Central memory CD8-positive, alpha-beta T cell (primary cell): ENCODE results near the gene PASK.
"Not testable (repeated sequence)": the region's sequence is repeated elsewhere in the genome, so short reads cannot be mapped to it uniquely, and the experiment has no call there.

Experiments
- ATAC-seq: fragments of 150-1000 bp; cut with Tn5 transposase; replicated peaks from 2 replicates; pipeline ENCODE4 v1.10.0; 2022; ENCODE audit warnings: mild to moderate bottlenecking, moderate FRiP score, moderate number of reproducible peaks; ENCODE audit not compliant: poor library complexity, severe bottlenecking; ENCODE audit errors: extremely low read depth
- DNase-seq, 2 donors: peaks; one replicate each; pipeline ENCODE4 v3.0.0; 2021; ENCODE audit warnings: low spot score in 2 of 2
- H3K27ac Mint-ChIP-seq: one replicate; pipeline ENCODE4 v1.8.0; 2022; ENCODE audit warnings: low read depth, mild to moderate bottlenecking, moderate library complexity, mixed read lengths
- H3K27me3 Mint-ChIP-seq: one replicate; pipeline ENCODE4 v1.8.0; 2022; ENCODE audit warnings: mixed read lengths
- H3K36me3 Mint-ChIP-seq: one replicate; pipeline ENCODE4 v1.8.0; 2022; ENCODE audit warnings: mild to moderate bottlenecking, moderate library complexity, mixed read lengths; ENCODE audit not compliant: insufficient read depth
- H3K4me1 Mint-ChIP-seq: one replicate; pipeline ENCODE4 v1.8.0; 2022; ENCODE audit warnings: mixed read lengths
- H3K4me3 Mint-ChIP-seq: one replicate; pipeline ENCODE4 v1.8.0; 2022; ENCODE audit warnings: mild to moderate bottlenecking, moderate library complexity, mixed read lengths
- H3K9me3 Mint-ChIP-seq: one replicate; pipeline ENCODE4 v1.8.0; 2022; ENCODE audit warnings: mixed read lengths

The PASK gene

DNA sequence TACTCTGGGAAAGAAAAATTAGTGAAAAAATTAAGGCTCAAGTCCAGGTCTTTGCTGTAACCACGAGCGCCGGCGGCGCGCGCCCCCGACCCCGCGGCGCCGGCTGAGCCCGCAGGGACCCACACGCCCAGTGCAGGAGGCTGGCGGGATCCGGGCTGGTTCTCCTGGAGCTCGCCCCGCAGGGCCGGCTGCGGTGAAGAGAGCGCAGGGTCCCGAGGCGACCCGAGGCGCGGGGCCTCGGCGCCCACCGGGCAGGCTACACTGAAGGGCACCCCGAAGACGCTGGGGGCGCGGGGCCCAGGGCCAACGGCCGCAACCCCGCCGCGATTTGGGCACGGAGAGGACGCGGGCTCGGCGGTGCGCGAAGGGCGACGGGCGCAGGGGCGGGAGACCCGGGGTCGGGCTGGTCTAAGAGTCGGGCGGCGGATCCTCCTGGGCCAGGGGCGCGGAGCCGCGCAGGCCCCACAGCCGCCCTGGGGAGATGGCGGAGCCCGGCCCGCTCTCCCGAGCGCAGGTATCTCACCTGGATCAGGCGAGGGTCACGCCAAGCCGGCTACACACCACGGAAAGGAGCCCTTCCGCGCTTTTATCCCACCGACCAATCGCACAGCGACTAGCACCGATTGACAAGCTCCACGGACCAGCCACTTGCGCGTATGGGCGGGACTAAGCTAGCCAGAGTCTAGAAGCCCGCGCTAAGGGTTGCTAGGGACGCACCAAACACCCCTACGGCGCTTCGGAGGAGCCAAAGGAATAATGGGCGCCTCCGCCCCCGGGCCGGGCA, at the start of gene PASK:
Gene PASK (minus strand): TSS at position 582 of the 784 bp plus-strand sequence. CDS start 6,440 bp downstream, outside the sequence.
- H3K27me3 Mint-ChIP-seq, result no peaks in the 10 kb centered on the region
- peaks cover 20% of the 10 kb centered on the region for H3K36me3 Mint-ChIP-seq
- no peaks in the 10 kb centered on the region for H3K9me3 Mint-ChIP-seq
- peak within 1 kb of the TSS; percentile 93 for H3K27ac Mint-ChIP-seq
- peaks cover 38% of the 10 kb centered on the region for H3K4me1 Mint-ChIP-seq
- H3K4me3 Mint-ChIP-seq, result peak within 1 kb of the TSS; percentile 90
- ATAC-seq, result peak; percentile 83
- DNase-seq, result peak; percentile 78 to 83

DNA sequence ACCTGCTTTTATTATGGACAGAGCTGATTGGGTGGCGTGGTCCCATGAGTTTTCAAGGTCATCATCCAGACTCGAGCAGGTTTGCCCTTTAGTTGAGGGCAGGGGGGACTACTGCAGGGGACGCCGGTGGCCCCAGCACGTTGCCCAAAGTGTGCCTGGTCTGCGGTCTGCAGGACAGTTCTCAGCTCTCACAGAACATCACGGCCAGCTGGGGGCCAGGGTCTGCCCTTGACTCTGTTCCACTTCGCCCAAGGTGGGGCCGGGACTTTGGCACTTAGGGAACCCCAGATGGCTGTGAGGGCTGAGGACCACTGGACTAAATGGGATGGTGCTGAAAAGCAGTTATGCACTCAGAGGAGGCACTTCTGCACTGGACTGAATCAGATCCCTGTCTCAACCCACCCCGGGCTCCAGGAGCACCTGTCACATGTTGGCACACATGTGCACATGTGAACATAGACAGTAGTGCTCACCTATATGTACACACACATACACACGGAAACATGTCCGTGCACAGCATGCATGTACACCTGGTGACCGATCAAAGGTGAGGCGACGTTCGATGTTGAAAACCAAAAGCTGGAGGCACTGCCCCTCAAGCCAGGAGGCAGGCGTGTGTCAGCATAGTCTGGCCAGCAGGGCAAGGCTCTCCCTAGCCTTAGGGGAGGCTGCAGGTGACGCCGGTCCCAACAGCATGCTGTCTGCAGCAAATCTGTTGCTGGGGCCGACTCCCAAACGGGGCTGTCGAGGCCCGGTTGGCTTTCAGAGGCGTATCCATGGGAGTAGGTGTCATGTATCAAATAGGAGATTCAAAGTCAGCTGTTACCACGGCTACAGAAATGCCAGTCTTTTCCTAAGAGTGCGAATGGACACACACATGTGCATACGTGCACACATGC, 49.4 kb upstream of the PASK start:
- H3K36me3 Mint-ChIP-seq, result peaks cover 2% of the 10 kb centered on the region

DNA sequence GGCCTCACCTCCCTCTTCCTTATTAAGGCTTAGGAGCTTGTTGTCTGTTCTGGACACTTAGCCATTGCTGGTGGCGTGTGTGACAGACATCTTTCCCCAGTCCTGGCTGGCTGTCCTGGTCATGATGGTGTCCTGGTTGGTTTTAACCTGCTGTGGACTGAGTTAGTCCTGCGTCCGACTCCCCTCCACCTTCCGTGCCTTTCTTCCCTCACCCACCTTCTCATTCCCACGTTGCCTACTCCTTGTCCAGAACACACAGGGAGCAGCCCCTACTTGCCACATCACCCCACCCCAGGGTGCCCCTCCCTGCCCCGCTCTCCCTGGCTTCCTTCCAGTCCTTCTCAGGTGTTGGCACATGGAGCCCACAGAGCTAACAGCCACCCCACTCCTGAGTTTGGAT, 48.7 kb upstream of the PASK start:
- Mint-ChIP-seq H3K27me3 (no peaks in the 10 kb centered on the region), H3K27ac (no peak overlapping the region), H3K4me3 (no peak overlapping the region), H3K4me1 (no peaks in the 10 kb centered on the region), H3K36me3 (peaks cover 2% of the 10 kb centered on the region), H3K9me3 (no peaks in the 10 kb centered on the region)
- no peak for ATAC-seq
- no peak for DNase-seq

More for the DNA sequence above, 49.4 kb upstream of the PASK start:
- no peaks in the 10 kb centered on the region for H3K9me3 Mint-ChIP-seq
- ATAC-seq, result no peak
- no peaks in the 10 kb centered on the region for H3K27me3 Mint-ChIP-seq
- no peak for DNase-seq
- no peak overlapping the region for H3K27ac Mint-ChIP-seq
- H3K4me3 Mint-ChIP-seq, result no peak overlapping the region
- H3K4me1 Mint-ChIP-seq, result no peaks in the 10 kb centered on the region

DNA sequence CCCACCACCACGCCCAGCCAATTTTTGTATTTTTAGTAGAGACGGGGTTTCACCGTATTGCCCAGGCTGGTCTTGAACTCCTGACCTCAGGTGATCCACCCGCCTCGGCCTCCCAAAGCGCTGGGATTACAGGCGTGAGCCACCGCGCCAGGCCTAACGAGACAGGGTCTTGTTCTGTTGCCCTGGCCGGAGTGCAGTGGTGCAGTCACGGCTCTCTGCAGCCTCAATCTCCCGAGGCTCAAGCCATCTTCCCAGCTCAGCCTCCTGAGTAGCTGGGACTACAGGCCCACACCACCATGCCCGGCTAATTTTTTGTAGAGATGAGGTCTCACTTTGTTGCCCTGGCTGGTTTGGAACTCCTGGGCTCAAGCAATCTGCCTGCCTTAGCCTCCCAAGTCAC, 48.0 kb upstream of the PASK start:
- not testable (repeated sequence) for H3K27ac Mint-ChIP-seq, DNase-seq, H3K27me3 Mint-ChIP-seq, H3K36me3 Mint-ChIP-seq, H3K4me3 Mint-ChIP-seq, ATAC-seq, H3K4me1 Mint-ChIP-seq, H3K9me3 Mint-ChIP-seq

DNA sequence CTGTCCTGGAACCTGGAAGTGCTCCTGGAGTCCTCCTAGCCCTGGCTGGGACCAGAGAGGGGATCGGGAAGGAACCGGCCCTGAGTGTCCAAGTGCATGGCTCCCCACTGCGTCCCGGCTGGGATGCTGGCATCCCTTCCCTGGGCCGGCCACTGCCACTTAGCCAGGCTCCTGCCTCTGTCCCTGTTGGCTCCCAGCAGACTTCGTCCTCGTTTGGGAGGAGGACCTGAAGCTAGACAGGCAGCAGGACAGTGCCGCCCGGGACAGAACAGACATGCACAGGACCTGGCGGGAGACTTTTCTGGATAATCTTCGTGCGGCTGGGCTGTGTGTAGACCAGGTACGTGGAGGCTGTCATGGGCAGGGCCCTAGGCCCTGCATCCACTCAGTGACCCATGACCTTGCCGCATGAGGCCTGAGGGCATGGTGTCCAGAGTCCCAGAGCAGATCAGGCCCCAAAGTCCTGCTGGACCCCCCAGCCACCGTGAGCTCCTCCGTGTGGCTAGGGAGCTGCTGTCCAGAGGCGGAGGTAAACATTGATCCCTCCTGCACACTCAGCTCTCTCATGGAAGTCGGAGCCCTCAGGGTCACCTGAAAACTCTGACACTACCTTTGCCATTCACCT, 46.3 kb upstream of the PASK start:
- Mint-ChIP-seq H3K27ac (no peak overlapping the region), H3K4me3 (no peak overlapping the region), H3K9me3 (no peaks in the 10 kb centered on the region), H3K27me3 (no peaks in the 10 kb centered on the region), H3K36me3 (peaks cover 2% of the 10 kb centered on the region), H3K4me1 (no peaks in the 10 kb centered on the region)
- ATAC-seq (no peak), DNase-seq (no peak)

DNA sequence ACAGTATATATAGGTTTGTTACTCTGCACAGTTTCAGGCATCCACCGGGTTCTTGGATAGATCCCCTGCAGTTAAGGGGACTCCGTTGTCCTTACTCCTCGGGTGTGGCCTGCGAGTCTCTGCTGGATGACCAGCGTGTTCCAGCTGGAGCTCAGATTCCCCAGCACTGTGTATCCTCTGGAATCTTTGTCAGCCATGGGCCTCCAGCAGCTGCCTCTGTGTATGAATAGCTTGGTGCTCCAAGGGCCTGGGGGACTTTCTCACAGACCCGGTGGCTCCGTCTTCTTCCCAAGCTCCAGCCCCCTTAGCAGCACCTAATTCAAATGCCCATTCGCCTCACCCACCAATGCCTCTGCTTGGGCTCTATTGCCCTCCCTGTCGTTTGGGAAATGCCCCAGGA, 45.5 kb upstream of the PASK start:
- DNase-seq (no peak), ATAC-seq (no peak)
- Mint-ChIP-seq H3K4me3 (no peak overlapping the region), H3K27me3 (no peaks in the 10 kb centered on the region), H3K9me3 (no peaks in the 10 kb centered on the region), H3K36me3 (peaks cover 2% of the 10 kb centered on the region), H3K27ac (no peak overlapping the region), H3K4me1 (no peaks in the 10 kb centered on the region)

DNA sequence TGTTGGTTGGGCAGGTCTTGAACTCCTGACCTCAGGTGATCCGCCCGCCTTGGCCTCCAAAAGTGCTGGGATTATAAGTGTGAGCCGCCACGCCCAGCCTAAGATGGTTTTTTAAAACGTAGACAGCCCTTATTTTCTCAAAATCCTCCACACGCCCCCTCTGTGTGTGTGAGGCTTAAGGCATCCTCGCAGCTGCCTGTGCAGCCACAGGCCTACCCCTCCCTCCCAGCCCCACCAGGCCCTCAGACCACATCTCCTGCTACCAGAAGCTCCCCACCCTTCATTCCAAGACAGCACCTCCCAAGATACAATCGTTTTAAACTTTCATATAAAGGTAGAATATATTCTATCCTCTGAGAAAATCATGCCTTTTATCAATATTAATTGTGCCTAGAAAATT, 44.0 kb upstream of the PASK start:
- Mint-ChIP-seq H3K36me3 (peaks cover 2% of the 10 kb centered on the region), H3K27me3 (no peaks in the 10 kb centered on the region), H3K9me3 (no peaks in the 10 kb centered on the region), H3K27ac (no peak overlapping the region), H3K4me3 (no peak overlapping the region), H3K4me1 (no peaks in the 10 kb centered on the region)
- DNase-seq (no peak), ATAC-seq (no peak)

DNA sequence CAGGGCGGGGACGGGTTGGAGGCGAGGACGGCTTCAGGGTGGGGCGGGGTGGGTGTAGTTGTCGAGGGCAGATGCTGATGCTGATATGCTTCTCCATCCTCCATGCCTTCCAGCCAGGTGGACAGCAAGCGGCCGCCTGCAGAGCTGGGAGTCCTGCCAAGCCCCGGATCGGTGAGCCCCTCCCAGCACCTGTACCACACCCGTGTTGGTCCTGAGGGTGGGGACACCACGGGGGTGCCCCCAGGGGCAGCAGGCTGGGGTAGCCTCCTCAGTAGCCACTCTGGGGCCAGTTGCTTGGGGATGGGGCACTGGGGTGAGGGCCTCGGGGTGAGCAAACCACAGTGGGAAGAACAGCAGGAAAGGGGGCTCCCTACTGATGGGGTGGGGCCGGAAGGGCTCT, 41.8 kb upstream of the PASK start:
- Mint-ChIP-seq H3K27me3 (no peaks in the 10 kb centered on the region), H3K27ac (no peak overlapping the region), H3K4me1 (no peaks in the 10 kb centered on the region), H3K36me3 (no peaks in the 10 kb centered on the region), H3K4me3 (no peak overlapping the region), H3K9me3 (no peaks in the 10 kb centered on the region)
- no peak for ATAC-seq
- DNase-seq, result no peak

DNA sequence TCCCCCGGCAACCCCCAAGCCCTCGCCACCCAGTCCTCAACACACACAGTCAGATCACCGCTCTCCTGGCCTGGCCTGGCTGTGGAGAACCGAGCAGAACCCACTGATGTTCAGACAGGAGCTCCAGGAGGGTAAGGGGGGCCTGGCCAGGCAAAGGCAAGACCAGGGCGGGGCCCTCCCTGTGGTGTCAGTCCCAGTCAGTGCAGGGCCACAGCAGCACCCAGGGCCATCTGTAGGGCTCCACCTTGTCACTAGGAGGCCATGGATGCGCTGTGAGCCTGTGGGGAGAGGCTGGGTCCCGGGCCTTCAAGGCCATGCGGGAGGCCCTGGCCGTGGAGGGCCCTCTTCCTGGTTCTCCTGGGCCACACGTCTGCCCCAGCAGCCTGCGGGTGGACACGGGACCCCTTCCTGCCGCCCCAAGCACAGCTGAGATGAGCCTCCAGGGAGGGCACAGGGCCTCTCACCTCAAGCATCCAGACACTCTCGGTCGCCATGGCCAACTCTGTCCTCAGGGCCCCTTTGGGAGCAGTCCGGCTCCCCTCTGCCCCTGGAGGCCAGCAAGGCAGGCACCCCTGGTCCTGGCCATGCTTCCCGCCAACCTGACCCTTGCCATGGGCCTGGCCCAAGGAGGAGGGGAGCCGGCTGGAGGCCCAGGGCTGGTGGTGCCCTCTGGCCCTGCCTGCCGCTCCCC, 41.2 kb upstream of the PASK start:
- Mint-ChIP-seq H3K9me3 (no peaks in the 10 kb centered on the region), H3K4me1 (no peaks in the 10 kb centered on the region), H3K27me3 (no peaks in the 10 kb centered on the region), H3K36me3 (no peaks in the 10 kb centered on the region), H3K27ac (no peak overlapping the region), H3K4me3 (no peak overlapping the region)
- ATAC-seq, result no peak
- DNase-seq, result no peak

DNA sequence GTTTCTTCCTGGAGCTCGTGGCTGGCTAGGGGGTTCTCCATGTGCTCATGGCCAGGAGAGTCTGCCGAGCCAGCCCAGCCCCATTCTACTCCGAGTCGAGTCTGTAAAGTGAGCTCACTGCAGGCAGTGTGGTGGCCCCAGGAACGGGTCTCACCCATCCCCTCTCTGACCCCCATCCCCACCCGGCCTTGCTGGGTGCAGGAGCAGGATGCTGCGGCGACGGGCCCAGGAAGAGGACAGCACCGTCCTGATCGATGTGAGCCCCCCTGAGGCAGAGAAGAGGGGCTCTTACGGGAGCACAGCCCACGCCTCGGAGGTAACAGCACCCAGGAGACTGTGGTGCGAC, 40.6 kb upstream of the PASK start:
- no peak for ATAC-seq
- no peaks in the 10 kb centered on the region for H3K36me3 Mint-ChIP-seq
- no peak overlapping the region for H3K27ac Mint-ChIP-seq
- no peak for DNase-seq
- H3K4me3 Mint-ChIP-seq, result no peak overlapping the region
- no peaks in the 10 kb centered on the region for H3K4me1 Mint-ChIP-seq
- H3K27me3 Mint-ChIP-seq, result no peaks in the 10 kb centered on the region
- H3K9me3 Mint-ChIP-seq, result no peaks in the 10 kb centered on the region

DNA sequence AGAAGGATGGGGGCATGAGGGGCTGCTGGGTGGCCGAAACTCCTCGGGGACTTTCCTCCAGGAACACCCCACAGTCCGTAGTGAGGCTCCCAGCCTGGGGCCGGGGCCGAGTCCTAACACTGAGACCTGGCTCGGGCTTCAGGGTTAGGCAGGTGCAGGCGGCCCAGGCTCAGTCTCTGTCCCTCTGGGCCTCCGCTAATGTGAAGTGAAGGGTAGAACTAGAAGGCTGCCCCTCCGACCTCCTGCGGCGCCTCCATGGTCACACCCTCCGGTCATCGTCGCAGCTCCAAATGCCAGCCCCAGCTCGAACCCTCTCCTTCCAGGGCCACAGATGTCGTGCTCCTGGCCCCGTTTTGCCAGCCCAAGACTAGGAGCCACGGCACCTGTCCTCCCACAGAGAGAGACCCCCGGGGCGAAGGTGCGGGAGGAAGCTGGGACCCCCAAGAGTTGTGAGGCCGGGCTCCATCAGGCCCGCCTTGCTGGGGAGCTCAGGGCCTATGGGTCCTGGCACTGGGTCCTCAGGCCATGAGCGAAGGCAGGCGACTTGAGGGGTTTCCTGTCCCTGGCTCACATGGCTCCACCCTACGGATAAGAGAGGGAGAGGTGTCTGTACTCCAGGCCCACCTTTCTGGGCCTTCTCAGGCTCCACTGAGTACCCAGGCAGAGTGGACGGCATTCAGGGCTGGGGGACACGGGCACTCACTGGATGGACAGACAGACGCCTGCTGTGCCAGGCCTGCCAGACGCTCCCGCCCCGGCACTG, 40.0 kb upstream of the PASK start:
- Mint-ChIP-seq H3K4me1 (no peaks in the 10 kb centered on the region), H3K4me3 (no peak overlapping the region), H3K36me3 (no peaks in the 10 kb centered on the region), H3K9me3 (no peaks in the 10 kb centered on the region), H3K27ac (no peak overlapping the region), H3K27me3 (no peaks in the 10 kb centered on the region)
- DNase-seq (no peak), ATAC-seq (no peak)
